Testis (tissue), 3 donors: ENCODE measurements around the gene DLG3. TPM values are rescaled to one million over a fixed set of nuclear protein-coding genes. Genes with fewer than 3 reads are reported as not detected.

Source experiments
- polyA plus RNA-seq: library from polyadenylated mRNA; stranded (reverse); fragments of 350-450 nt; fragmentation: Illumina TruSeq; extraction: RNeasy Lipid Tissue Mini Kit (QIAGEN cat#74804); gene quantifications from one replicate; pipeline ENCODE4 v1.2.3, GENCODE V29; 2014; ENCODE audit warnings: low read depth, low replicate concordance; ENCODE audit not compliant: insufficient read depth
- small RNA-seq, 2 donors: library from RNA; depleted of rRNA; stranded (forward); fragments of <200 nt; gene quantifications; one replicate each; pipeline ENCODE3, GENCODE V24; 2016
- total RNA-seq, 2 donors: library from RNA; depleted of rRNA; stranded (reverse); fragments of >200 nt; gene quantifications; one replicate each; pipeline ENCODE4 v1.2.3, GENCODE V29; 2016

Gene DLG3
- total and polyA plus RNA-seq, 3 donors from 2014 or later = 5.6 to 7.8 (median 7.1) TPM

Small RNAs within 50 kb of the gene (small RNA-seq; reads per million reads assigned to genes)
- gene RNU4-81P = 0 reads per million in 2 donors
- 0.28 to 0.64 reads per million in 2 donors for gene RNY4P23

Other genes with a start within 250 kb of the DLG3 start
- not detected for gene AWAT1, start 210.2 kb upstream of the DLG3 start, total RNA-seq
- not detected for gene AWAT1, start 210.2 kb upstream of the DLG3 start, polyA plus RNA-seq
- 1 to 10 TPM; 1.2 to 2.3 TPM for gene P2RY4, start 184.6 kb upstream of the DLG3 start, total RNA-seq
- not detected for gene P2RY4, start 184.6 kb upstream of the DLG3 start, polyA plus RNA-seq
- gene ARR3, start 176.5 kb upstream of the DLG3 start, total RNA-seq = not detected
- gene ARR3, start 176.5 kb upstream of the DLG3 start, polyA plus RNA-seq = not detected
- gene RAB41, start 162.7 kb upstream of the DLG3 start, total RNA-seq = 1 to 10 TPM; 3.7 to 4.3 TPM
- gene RAB41, start 162.7 kb upstream of the DLG3 start, polyA plus RNA-seq = 5.1 TPM
- gene PDZD11, start 154.9 kb upstream of the DLG3 start, total RNA-seq = 10 to 100 TPM; 24.2 to 25.4 TPM
- 25.0 TPM for gene PDZD11, start 154.9 kb upstream of the DLG3 start, polyA plus RNA-seq
- gene KIF4A, start 154.7 kb upstream of the DLG3 start, total RNA-seq = 1 to 10 TPM; 2.0 to 3.6 TPM
- 2.4 TPM for gene KIF4A, start 154.7 kb upstream of the DLG3 start, polyA plus RNA-seq
- gene GDPD2, start 21.5 kb upstream of the DLG3 start, total RNA-seq = not detected
- gene GDPD2, start 21.5 kb upstream of the DLG3 start, polyA plus RNA-seq = not detected